ENCODE data around the gene CRTC1. TPM values are rescaled to one million over a fixed set of nuclear protein-coding genes. Genes with fewer than 3 reads are reported as not detected.

Gene CRTC1
- total RNA-seq, 1 experiment from 2014 or later = 3.0 TPM

GRCh38 chr19:18743784-18744418, 60.4 kb downstream of the CRTC1 start:
- DNase-seq (ENCODE audit: low read depth) = no peak

GRCh38 chr19:18745012-18745735, 61.7 kb downstream of the CRTC1 start:
- DNase-seq (ENCODE audit: low read depth) = no peak

- DNase-seq (ENCODE audit: low read depth) = no peak
These were observed 62.5 kb downstream of the CRTC1 start for GRCh38 chr19:18745931-18746330.

- no peak for DNase-seq (ENCODE audit: low read depth)
These were observed 63.2 kb downstream of the CRTC1 start for GRCh38 chr19:18746401-18747325.

GRCh38 chr19:18749362-18750231, 66.1 kb downstream of the CRTC1 start:
- no peak for DNase-seq (ENCODE audit: low read depth)

GRCh38 chr19:18750295-18750970, 67.0 kb downstream of the CRTC1 start:
- DNase-seq (ENCODE audit: low read depth) = no peak

GRCh38 chr19:18751571-18751970, 68.1 kb downstream of the CRTC1 start:
- DNase-seq (ENCODE audit: low read depth) = no peak

- DNase-seq (ENCODE audit: low read depth) = no peak
These were observed 71.0 kb downstream of the CRTC1 start for GRCh38 chr19:18754501-18754900.

GRCh38 chr19:18756896-18757295, 73.4 kb downstream of the CRTC1 start:
- no peak for DNase-seq (ENCODE audit: low read depth)

GRCh38 chr19:18759304-18759994, 76.0 kb downstream of the CRTC1 start:
- no peak for DNase-seq (ENCODE audit: low read depth)

GRCh38 chr19:18759995-18760426, 76.5 kb downstream of the CRTC1 start:
- DNase-seq (ENCODE audit: low read depth) = no peak

- DNase-seq (ENCODE audit: low read depth) = no peak
These were observed 77.2 kb downstream of the CRTC1 start for GRCh38 chr19:18760440-18761383.

- DNase-seq (ENCODE audit: low read depth) = no peak
These were observed 78.1 kb downstream of the CRTC1 start for GRCh38 chr19:18761531-18762110.

- no peak for DNase-seq (ENCODE audit: low read depth)
These were observed 78.9 kb downstream of the CRTC1 start for GRCh38 chr19:18762125-18763023.

GRCh38 chr19:18763674-18764590, 80.5 kb downstream of the CRTC1 start:
- DNase-seq (ENCODE audit: low read depth) = peak; percentile 62

- peak; percentile 45 for DNase-seq (ENCODE audit: low read depth)
These were observed 81.1 kb downstream of the CRTC1 start for GRCh38 chr19:18764591-18765051.
